T47D (cell line): ENCODE data around the gene CA10.

Experiments
- DNase-seq, 2 experiments: peaks; one replicate each; pipeline versions ENCODE4 v3.0.0 to v3.0.0-alpha.2; 2011 to 2012; ENCODE audit warnings: low read depth in 1 of 2, low spot score in 1 of 2
- JUND ChIP-seq: IDR thresholded peaks from 2 replicates; pipeline ENCODE4 v1.6.1; 2012; ENCODE audit warnings: low read depth
- in situ Hi-C: cut with HindIII; loops from 2 replicates; pipeline ENCODE4 v1.10.0; 2016; ENCODE audit warnings: low sequenced_read_pairs, low pct_unique_long_range_greater_than_20kb

Gene CA10

DNA sequence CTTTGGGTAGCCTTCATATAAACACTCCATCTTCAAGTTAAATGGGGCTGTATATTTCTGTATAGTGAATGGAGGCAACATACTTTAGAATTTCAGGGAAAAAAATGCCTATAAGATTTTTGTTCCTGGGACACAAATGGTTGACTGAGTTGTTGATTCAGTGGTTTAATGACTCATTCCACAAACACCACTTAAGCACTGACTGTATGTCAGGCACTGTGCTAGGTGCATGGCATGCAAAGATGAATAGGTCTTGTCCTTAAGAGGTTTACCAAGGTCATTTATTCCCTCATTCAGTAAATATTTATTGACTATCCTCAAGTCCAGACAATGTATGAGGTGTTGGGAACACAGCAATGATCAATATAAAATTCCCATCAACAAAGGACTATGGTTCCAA lies 417.1 kb downstream of the CA10 start:
- in situ Hi-C loops, result no loop called here
- DNase-seq, result peak in 1 of 2 experiments; percentile 44
- no peak for TF ChIP-seq JUND

DNA sequence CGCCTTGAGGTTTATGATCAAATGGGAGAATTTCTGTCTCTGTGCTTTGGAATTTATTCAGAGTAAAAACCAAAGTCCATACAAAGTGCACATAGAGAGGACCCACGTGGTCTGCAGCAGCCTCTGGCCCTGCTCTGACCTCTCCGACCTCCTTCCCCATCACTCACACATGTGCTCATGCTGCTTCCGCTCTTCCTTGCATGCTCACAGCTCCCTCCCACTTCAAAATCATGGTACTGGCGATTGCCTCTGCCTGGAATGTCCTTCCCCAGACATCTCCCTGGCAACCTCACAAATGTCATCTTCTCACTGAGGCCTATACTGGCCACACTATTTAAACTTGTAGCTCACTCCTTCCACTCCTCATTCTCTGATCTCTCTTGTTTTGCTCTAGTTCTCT lies 418.0 kb downstream of the CA10 start:
- DNase-seq, result no peak
- TF ChIP-seq JUND, result no peak
- in situ Hi-C loops, result no loop called here

DNA sequence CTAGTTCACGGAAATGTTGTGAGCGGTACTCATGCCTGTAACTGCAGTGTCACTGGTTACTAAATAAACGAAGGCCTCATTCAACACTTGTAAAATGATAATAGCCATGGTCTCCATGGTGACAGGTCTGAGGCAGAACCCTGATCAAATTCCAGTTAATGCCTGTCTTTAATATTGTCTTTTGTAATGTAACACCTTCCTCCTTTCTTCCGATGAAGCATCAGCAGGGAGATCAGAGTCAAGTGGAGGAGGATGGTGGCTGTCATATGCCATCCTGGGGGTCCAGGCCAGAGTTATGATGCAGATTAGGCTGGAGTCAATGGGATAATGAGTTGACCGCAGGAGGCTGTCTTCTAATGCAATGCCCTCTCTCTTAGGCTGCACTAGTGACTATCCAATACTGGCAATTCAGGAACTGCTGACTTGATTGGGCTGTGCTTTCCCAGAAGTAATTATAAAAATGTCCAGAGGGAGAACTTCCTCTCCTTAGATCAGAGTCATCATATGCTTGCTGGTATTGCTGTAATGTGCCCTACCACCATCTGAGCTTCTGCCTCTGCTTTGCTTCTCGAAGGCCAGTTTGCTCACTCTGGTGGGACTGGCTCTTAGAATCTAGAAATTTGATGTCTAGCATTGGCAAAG lies 419.1 kb downstream of the CA10 start:
- no peak for TF ChIP-seq JUND
- no peak for DNase-seq
- in situ Hi-C loops, result no loop called here

DNA sequence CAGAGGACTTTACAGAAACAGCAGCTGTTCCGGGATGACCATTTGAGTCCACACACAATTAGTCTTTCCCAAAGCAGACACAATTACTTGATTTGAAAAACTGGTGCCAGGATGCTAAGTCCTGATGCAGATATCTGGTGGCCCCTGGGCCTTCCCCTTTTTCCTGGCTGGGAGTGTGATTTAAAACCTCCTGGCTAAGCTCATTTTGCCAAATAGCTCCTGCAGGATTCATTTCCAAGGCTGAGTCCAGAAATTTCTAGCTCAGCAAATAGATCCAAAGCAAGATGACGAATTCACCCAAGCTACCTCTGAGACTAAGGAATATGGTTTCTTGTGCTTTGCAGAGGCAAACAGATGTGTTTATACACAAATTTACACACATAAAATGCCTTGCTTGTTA lies 422.2 kb downstream of the CA10 start:
- no peak for TF ChIP-seq JUND
- in situ Hi-C loops, result no loop called here
- DNase-seq, result no peak

DNA sequence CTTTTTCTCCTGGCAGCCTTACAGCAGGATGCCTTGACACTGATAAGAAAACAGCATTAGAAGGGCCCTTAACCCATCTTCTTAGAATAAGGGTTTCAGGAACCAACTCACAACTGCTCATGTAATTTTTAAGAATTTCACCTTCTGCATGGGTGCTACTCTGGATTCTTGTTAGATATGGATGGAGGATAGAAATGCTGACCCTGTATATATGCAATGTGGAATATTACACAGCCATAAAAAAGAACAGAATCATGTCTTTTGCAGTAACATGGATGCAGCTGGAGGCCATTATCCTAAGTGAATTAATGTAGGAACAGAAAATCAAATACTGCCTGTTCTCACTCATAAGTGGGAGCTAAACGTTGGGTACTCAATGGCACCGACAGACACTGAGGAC lies 423.5 kb downstream of the CA10 start:
- TF ChIP-seq JUND, result no peak
- in situ Hi-C loops, result no loop called here
- DNase-seq, result no peak

DNA sequence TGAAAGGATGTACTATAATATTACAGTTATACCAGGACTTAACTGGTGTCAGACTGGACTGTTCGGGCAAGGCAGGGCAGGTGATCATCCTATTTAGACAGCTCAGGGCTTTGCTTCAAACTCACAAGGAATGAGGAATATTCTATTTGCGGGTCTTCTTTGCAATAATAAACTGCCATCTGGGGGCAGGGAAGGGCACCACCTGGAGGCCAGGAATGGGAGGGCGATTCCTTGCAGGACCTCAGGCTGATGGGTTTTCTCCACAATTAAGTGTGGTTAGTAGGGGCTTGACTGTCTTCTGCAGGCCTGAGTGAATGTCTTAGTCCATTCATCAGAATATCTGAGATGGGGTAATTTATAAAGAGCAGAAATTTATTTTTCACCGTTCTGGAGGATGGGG lies 424.1 kb downstream of the CA10 start:
- DNase-seq, result peak in 1 of 2 experiments; percentile 34
- TF ChIP-seq JUND, result no peak
- in situ Hi-C loops, result no loop called here

DNA sequence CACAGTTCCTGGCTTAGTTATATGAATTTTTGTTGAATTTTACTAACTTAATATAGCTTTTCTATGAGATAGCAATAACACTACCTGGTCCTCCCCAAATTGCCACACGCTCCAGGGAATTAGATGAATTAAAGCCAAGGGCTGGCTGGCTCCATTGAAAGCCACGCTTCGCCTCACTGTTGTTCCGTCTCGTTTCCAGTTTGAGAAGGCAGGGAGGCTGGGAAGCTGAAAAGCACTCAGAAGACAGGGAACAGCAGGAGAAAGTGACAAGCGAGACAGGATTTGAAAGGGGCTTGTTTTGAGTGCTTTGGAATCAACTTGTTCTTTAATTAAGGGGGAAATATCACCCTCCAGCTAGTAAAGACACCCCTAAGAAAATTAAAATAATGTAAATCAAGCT lies 425.3 kb downstream of the CA10 start:
- DNase-seq, result no peak
- TF ChIP-seq JUND, result no peak
- in situ Hi-C loops, result no loop called here

DNA sequence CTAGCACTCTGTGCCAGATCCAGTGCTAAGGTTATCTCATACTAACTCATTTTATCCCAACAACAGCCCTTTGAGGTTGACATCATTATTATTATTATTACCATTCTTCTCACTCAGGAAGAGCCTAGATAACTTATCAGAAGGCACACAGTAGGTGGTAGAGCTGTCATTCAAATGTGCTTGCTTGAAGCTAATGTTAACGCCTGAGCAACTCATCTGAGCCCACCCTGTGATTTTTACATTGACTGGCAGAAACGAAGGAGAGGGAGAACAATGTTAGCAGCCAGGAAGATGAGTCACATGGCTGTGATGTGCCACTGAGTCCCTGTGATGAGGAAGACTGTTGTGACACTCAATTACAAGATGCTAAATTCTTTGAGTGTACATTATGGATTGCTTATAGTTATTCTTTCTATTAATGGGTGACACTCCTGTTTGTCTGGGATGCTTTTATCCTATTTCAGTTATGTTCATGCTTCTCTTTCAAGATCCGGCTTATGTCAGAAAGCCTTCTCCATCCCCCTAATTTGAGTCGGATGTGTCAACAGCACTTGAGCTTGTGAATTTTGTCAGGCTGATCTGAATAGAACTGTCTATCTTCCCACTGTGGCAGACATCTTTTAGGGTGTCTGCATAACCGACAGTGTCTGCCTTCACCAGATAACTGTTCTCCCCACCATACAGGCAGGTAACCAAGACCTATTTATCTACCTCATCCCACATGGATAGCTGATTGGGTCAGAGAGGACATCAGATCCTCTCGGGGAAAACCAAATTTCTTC lies 426.4 kb downstream of the CA10 start:
- no peak for DNase-seq
- in situ Hi-C loops, result no loop called here
- no peak for TF ChIP-seq JUND

DNA sequence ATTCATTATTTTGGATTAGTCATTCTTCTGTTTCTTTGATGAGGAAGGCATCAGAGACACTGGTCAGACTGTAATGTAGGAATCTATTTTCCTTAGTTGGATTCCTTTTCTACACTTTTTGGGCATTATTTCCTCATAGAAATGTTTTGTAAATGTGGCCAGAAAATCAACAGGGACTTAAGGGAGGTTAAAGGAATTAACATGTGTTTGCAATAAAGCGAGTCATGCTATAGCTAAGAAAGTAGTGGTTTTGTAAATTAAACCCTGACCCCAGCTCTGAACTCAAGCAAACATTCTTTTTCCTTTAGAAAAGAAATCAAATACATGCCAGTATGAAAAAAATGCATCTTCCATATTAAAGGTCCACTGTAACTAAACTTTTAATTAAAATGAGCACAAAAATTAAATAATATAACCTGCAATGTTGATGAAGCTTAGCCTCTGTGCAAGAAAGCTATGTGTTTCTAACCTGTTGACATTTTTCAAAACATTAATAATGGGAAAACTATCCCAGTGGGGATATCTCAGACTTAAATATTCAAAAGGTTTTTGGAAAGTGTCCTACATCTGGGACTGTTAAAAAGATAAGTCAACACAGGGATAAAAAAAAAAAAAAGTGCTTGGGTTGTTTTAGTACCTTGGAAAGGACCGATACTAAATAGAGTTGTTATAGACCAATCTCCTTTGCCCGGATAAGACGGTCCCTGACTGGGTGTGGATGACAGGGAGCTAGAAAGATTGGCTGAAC lies 428.0 kb downstream of the CA10 start:
- in situ Hi-C loops, result no loop called here
- no peak for DNase-seq
- TF ChIP-seq JUND, result no peak

DNA sequence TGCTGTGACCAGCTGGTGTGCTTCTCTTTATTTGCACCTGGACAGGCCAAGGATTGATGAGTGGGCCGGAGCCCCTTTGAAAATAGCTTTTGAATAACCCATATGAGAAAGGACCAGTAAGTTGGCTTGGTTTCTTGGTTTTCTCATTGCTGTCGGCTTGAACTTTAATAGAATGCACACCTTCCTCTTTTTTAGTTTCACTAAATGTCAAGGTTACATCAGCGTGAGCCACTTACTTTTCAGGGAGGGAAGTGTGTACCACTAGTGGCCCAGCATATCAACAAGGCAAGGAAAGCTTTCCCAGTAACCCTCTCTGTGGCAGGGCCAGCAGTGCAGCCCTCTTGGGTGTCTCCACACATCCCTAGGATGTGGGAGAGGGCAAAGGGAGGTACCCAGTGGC lies 433.3 kb downstream of the CA10 start:
- DNase-seq, result no peak
- in situ Hi-C loops, result no loop called here
- TF ChIP-seq JUND, result no peak

DNA sequence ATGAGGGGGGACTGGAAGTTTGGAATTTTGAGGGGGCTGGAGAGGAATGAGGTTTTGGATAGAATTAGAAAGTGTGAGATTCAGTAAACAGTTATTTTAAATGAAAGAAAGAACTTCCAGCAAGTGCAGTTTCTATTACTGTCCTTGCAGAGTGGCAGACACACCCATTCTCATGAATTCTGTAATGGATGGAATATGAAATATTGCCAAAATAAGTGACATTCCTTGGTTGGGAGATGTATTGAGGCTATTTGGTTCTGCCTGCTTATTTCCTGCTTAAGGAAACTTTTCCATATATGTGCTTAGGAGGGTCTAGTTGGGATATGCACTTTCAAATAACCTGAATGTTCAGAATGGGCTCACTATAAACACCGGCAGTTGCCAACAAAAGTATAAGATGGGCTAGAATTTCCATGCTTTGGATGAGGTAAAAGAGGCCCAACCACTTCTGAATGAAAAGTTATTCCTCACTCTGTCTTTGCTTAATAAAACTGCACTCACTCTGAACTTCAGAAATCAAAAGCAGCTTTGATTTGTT lies 434.4 kb downstream of the CA10 start:
- DNase-seq, result no peak
- no peak for TF ChIP-seq JUND
- in situ Hi-C loops, result no loop called here

DNA sequence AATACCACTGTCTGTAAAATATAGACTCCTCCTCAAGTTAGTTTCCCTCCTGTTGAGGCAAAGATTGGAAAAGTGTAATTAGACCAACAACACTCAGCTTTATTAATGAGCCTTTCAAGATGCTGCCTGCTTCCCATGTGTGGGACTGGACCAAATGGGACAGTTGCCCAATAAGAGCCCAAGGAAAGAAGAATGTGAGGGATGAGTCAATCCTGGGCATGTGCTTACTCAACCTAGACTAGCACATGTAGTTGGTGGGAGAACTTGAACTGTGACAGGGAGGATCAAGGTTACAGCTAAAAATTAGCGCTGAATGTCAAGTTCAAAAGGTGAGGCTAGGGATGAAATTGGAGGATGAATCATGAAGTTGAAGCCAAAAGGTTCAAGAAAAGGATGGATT lies 435.5 kb downstream of the CA10 start:
- TF ChIP-seq JUND, result no peak
- no peak for DNase-seq
- in situ Hi-C loops, result no loop called here

DNA sequence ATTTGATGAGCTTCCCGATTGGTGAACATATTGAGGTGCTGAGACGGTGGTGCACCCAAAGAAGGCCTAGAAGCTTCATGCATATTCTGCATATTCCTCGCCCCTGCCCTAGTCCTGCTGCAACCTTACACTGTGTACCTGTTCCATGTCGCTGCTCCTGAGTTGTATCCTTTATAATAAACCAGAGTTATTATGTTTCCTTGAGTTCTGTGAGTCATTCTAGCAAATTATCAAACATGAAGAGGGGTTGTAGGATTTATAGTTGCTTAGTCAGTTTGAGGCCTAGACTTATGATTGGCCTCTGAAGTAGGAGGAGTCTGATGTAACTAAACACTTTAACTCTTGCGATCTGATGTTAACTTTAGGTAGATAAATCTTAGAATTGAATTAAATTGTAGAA lies 436.8 kb downstream of the CA10 start:
- TF ChIP-seq JUND, result no peak
- no peak for DNase-seq
- in situ Hi-C loops, result no loop called here
